HG03135 (cell line): ENCODE results near the gene SGF29.
A peak's percentile ranks its signal among the peaks of the same experiment; 100 is the strongest.
"Not testable (repeated sequence)": the region's sequence is repeated elsewhere in the genome, so short reads cannot be mapped to it uniquely, and the experiment has no call there.

Experiments used
- ATAC-seq: cut with Tn5 transposase; IDR thresholded peaks from one replicate; pipeline ENCODE4 v1.9.1; 2021; ENCODE audit warnings: mild to moderate bottlenecking, moderate library complexity; ENCODE audit not compliant: unreplicated experiment

Gene SGF29

DNA sequence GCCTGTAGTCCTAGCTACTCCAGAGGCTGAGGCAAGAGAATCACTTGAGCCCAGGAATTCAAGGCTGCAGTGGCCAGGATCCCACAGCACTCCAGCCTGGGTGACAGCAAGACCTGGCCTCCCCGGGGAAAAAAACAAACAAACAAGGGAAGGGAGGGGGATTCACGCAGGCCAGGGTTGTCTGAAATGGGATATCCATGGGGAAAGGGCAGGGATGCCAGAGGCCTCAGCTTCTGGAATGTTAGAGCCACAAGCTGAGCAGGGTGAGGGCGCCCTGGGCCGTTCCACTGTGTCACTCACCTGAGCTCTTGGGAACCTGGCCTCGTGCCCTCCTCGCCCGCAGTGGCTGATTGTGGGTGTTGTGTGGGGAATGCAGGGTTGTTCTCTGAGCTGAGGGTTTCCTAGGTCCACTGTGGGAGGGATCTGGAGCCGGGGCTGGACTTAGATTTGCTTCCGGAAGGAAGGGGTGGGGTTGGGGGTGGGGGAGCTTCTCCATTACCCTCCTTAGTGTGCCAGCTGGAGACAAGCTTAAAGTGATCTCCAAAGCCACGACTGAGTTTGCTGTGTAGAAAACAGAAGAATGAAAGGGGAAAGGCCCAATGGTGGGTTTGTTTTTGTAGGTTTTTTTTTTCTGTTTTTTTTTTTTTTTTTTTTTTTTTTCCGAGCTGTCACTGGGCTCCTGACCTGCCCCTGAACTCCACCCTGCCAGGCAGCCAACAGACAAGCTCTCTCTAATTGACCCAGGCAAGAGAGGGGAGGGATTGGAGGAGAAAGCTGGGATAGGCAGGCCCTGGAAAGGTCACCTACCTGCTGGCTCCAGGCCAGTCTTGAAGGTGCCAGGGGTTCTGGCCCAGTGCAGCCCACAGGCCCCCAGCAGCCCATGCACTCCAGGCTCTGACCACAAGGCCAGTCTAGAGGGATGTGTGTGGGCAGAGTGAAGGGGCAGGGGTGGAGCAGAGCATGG is 56.2 kb downstream of the SGF29 start, which contains the start of gene SULT1A1:
Gene SULT1A1 (minus strand): TSS at position 414 of the 964 bp plus-strand sequence. CDS start 1,189 bp downstream, outside the sequence.
- no peak for ATAC-seq

DNA sequence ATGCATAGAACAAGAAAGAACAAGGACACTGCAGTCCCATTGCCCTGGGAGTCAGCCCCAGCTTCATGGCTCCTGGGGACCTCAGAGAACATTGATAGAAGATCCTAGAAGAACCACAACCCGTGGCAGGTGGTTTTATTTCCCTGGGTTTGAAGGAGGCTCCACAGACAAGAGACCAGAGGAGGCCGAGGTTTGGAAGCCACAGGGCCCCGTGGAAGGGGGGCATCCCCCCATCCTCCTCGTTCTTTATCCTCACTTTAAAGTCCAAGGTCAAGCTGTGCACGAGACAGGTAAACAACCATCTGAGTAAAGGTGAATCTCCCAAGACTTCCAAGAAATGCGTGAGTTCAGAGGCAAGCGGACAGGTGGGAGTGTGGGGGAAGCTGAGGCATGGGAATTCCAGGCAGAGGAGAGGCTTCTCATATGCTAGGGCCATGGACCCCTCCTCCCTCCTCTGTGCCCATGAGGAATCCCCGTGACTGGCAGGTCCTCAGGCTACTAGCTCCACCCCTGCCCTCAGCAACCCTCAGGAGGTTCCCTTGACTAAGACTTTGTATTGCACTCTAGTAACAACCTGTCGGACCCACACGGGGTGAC is 57.0 kb downstream of the SGF29 start:
- ATAC-seq: no peak

DNA sequence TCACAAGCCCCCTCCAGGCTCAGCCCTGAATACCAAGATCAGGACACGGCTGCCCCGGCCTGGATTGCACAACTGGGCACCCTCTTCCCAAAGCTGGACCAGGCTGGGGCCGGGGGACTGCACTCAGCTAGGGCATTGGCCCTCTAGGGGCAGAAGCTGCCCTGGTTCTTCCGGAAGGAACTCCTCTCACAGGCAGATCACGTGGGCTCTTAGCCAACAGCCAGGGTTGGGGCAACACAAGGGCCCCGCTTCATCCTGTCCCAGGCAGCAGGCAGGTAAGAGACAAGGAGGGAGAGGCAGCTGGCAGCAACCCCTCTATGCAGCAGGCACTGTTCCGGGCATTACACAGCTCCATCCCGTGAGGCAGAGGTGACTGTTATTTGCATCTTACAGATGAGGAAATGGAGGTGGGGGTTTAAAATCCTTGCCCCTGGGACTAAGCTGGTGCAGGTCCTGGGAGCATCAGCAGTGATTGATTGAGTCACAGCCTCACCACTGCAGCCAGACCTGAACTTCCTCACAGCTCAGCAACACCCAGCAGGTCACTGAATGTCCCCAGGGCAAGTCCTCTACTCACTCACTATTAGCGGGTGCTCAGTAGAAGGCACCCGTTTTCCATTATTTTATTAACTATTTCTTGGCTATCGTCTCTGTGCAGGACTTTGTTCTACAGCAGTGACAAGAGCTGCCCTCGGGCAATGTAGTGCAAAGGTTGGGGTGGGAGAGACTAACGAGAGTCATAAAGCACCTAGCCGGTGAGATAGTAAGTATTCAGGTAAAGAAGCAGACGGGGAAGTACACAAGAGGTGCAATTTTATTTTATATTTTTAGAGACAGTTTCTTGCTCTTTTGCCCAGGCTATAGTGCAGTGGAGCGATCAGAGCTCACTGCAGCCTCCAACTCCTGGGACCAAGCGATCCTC is 58.9 kb downstream of the SGF29 start:
- ATAC-seq: peak; percentile 64

DNA sequence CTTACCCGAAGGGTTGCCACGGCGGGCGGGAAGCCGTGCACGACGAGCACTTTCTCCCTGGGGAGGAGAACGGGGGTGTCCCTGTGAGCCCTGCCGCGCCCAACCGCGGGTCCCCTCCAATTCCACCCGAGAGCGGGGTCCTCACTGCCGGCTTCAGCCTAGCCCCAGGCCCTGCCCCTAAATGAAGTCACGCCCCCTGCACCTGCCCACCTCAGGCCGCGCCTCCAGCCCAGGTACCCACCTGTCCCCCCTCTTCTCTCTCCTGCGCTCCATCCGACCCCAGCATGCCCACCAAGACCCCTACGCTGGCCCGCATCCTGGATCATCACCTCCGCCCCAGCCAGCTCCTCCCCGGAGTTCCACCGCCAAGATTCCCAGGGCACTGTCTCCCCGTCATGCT is 60.2 kb downstream of the SGF29 start:
- ATAC-seq: not testable (repeated sequence)

DNA sequence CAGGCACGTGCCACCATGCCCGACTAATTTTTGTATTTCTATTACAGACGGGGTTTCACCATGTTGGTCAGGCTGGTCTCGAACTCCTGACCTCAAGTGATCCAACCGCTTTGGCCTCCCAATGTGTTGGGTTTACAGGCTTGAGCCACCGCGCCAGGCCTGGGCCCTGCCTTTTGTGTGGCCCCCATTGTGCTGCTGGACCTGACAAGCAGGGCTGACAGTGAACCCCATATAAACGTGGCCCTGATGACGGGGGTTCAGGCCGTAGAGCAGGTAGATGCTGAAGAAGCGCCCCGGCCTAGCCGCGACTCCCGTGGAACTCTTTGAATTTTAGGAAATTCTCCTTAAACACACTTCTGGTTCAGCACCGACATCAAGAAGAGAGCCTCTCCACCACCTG is 60.8 kb downstream of the SGF29 start:
- not testable (repeated sequence) for ATAC-seq

DNA sequence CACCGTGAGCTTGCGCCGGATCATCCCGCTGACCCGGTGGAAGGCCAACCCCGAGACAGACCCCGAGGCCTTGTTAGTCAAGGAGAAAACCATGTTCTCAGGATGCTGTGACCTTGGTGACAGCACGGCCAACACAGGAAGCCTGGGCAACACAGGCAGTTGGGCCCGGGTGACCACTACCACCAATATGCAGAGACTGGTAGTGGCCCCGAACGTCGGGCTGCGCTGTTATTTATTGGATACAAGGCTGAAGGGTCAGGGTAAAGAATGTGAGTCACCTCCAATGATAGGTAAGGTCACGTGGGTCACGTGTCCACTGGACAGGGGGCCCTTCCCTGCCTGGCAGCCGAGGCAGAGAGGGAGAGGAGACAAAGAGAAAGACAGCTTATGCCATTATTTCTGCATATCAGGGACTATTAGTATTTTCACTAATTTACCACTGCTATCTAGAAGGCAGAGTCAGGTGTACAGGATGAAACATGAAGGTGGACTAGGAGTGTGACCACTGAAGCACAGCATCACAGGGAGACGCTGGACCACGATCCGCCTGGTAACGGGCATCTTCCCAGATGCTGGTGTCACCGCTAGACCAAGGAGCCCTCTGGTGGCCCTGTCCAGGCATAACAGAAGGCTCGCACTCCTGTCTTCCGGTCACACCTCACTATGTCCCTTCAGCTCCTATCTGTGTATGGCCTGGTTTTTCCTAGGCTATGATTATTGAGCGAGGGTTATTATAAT is 61.9 kb downstream of the SGF29 start:
- not testable (repeated sequence) for ATAC-seq

DNA sequence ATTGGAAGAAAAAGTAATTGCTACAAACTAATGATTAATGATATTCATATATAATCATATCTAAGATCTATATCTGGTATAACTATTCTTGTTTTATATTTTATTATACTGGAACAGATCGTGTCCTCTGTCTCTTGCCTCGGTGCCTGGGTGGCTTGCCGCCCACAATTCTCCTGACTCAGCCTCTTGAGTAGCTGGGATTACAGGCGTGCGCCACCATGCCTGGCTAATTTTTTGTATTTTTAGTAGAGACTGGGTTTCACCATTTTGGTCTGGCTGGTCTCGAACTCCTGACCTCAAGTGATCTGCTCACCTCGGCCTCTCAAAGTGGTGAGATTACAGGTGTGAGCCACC is 62.5 kb downstream of the SGF29 start:
- ATAC-seq: not testable (repeated sequence)

DNA sequence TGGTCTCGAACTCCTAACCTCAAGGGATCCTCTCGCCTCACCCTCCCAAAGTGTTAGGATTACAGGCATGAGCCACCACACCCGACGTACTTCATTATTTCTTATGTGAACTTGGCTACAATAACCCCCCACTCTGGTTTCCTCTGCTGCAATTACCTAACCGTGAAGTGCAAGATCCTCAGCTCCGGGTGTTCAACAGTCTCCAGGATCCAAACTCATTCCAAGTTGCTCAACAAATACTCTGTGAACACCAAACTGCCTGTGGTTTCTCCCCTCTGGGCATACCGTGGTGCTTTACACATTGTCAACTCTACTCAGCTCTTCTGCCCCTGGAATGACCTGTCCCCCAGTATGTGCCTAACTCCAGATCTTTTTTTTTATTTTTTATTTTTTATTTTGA is 62.9 kb downstream of the SGF29 start:
- ATAC-seq: no peak

DNA sequence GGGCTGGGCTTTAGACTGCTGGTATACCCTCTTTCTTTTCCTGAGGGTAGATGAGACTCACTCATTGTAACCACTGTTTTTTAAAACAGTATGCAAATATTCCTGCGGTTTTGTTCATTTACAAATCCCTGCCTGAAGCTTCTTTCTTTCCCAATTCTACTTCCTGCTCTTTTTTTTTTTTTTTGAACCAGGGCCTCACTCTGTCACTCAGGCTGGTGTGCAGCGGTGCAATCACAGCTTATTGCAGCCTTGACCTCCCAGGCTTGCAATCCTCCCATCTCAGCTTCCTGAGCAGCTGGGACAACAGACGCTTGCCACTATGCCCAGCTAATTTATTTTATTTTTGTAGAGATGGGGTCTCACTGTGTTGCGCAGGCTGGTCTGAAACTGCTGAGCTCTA is 64.2 kb downstream of the SGF29 start:
- no peak for ATAC-seq

DNA sequence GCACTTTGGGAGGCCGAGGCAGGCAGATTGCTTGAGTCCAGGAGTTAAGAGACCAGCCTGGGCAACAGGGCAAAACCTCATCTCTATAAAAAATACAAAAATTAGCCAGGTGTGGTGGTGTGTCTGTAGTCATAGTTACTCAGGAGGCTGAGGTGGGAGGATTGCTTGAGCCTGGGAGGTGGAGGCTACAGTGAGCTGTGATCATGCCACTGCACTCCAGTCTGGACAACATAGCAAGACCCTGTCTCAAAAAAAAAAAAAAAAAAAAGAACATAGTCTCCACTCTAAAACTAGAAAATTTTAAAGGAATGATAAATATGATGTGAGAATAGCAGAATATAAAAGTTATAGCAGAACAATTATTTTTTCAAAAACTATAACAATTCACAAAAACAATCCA is 66.6 kb downstream of the SGF29 start:
- ATAC-seq: not testable (repeated sequence)

DNA sequence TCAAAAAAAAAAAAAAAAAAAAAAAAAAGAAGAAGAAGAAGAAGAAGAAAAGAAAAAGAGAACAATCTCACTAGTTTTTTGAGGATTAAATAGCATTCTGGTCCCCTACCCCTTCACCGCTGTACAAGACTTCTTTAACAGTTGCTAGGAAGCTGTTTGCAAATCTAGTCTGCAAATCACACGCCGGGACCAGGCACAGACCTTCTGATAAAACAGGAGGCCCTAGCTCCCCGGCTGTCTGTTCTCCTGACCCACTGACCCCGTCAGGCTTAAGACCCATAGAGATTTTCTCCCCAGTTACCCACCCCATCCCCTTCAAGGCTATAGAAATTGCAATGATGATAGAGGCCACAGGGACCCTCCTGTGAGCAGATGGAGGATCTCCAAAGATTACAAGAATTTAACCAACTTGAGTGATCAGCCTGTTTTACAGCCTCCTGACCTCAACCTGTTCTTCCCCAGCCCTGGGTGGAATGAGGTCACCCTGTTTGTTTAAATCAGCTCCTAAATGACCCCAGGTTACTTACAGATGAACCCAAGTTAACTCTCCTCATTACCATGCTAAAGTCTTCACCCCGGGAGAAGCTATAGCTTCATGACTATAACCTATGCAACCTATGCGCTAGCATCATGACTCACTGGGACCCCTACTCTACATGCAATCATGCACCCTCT is 67.9 kb downstream of the SGF29 start:
- ATAC-seq: no peak

DNA sequence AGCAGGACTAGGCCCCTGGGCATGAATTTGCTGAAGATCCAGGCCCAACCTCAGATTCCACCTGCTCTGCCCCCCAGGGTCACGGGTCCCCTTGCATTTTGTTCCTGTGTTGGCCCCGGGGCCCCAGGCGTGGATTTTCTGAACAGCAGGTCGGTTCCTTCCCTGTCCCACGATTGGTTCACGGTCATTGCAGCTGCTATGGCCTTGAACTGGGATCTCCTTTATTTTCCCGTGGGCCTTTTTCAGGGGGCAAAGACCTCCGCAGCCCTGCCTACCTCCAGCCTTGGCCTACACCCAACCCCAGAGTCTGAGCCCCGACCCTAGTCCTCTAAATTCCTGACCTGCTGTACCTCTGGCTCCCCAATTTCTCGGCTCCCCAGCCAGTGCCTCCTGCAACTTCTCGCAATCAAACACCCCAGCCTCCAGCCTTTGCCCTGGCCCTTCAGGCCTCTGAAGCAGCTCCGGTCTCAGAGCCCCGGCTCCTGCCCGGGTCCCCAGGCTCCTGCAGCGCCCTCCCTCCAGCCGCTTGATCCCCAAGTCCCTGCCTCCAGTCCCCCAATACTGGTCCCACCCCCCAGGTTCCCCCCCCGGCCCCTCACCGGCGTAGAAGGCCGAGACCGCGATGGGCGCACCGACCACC is 68.9 kb downstream of the SGF29 start:
- not testable (repeated sequence) for ATAC-seq

DNA sequence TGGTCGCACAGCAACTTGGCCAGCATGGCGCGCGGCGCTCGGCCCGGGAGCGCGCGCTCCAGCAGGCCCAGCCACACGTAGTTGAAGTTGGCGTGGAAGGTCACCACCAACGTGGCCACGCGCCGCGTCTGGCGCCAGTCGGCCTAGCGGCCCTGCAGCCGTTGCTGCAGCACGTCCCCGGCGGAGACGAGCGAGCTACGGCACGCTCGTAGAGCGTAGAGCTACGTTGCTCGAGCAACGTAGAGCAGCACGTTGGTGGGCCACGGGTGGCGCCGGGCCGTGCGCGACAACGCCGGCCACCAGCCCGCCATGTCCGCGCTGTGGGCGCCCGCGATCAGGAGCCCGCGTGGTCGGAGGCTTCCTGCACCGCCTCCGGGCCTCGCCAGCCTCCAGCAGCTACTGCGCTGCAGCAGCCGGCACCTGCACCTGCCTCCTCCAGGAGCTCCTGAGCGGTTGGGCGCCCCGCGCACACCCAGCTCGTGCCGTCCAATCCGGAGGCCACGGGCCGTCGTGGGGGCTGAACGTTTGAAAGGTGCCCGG is 69.5 kb downstream of the SGF29 start:
- no peak for ATAC-seq

DNA sequence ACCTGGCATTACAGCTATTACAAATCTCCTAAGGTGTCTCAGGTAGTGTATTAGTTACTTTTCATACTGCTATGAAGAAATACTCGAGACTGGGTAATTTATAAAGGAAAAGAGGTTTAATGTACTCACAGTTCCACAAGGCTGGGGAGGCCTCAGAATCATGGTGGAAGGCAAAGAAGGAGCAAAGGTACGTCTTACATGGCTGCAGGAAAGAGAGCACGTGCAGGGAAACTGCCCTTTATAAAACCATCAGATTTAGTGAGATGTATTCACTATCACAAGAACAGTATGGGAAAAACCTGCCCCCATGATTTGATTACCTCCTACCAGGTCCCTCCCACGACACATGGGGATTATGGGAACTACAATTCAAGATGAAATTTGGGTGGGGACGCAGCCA is 77.2 kb downstream of the SGF29 start:
- ATAC-seq: not testable (repeated sequence)

DNA sequence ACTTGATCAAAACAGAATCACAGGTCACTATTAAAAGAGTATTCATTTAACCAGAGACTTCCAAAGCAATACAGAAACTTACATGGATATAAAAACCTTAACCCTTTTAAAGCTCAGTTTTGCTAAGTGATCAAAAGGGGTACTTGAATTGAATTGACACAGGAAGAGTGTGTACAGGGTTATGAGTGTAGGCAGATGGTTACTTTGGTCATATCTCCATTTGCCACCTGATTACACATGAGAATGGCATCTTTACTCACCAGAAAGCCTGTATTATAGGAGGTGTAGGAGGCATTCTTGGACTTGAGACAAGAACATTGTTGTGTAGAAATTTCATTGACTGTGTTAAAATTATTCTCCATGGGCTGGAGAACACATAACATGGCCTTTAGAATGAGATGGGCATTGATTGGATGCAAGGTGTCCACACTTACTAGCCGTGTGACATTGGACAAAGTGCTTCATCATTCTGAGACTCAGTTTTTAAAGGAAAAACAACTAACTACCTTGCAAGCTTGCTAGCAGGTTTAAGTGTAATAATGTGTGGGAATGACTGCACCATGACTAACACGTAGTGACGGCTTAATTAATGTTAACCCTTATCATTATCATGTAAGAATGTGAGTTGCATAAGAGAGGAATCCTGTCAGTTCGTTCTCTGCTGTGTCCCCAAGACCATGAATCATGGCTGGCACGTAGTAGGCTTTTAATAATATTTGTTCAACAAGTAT is 82.5 kb downstream of the SGF29 start:
- ATAC-seq: not testable (repeated sequence)

DNA sequence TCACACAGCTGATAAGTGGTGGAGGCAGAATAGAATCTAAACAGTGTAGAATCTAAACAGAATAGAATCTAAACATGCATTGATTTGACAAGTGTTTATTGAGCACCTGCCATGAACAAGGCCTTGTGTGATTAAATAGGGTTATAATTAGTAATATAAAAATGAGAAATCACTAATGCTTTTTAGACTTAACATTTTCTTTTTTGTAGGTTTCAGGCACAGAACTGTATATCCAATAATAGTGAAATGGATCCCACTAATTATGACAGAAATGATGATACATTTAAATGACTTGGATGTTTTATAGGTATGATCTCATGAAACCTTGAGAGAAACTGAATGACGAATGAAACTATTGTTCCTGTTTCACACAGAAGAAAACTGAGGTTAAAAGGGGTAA is 84.0 kb downstream of the SGF29 start, which contains the start of gene NPIPB8:
Gene NPIPB8 (plus strand): TSS at position 301 of the 400 bp plus-strand sequence. CDS start 296 bp downstream, outside the sequence.
- ATAC-seq: not testable (repeated sequence)

DNA sequence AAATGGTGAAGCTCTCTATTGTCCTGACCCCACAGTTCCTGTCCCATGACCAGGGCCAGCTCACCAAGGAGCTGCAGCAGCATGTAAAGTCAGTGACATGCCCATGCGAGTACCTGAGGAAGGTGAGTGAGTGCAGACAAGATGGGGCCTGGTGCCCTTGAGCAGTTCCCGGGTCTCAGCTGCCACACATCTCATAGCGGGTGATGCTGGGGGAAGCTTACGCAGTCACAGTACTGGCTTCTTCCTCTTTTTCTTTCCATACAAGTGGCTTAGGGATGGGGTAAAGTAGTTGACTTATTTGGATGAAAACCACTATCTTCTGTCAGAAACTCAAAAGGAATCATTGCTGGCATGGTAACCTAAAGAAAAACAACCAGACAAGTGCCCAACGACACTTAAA is 84.6 kb downstream of the SGF29 start:
- ATAC-seq: not testable (repeated sequence)

DNA sequence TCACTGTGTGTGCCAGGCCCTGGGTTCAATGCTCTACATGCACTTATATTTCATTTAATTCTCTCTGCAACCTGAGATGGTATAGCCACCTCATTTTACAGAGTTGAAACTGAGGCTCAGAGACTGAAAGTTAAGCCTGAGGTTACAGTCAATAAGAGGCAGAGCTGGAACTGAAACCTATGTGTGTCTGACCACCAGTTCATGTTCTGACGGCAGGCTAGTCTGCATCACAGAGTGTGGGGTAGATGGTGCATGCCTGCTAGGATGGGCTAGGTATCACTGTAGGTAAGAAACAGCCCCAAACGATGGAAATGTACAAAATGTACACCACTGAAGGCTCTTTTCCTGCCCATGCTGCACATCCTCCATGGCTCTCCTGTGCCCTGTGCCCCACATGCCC is 86.2 kb downstream of the SGF29 start:
- not testable (repeated sequence) for ATAC-seq
